IgD-negative memory B cell (primary cell): ENCODE results near the gene GRB10. TPM values are rescaled to one million over a fixed set of nuclear protein-coding genes. Genes with fewer than 3 reads are reported as not detected.
A peak's percentile ranks its signal among the peaks of the same experiment; 100 is the strongest.

ENCODE experiments used
- H3K27ac Mint-ChIP-seq, 3 donors: one replicate each; pipeline ENCODE4 v1.8.0; 2020 to 2022; ENCODE audit warnings: mild to moderate bottlenecking in 3 of 3, mixed read lengths in 3 of 3, moderate library complexity in 1 of 3
- H3K27me3 Mint-ChIP-seq: one replicate; pipeline ENCODE4 v1.8.0; 2021; ENCODE audit warnings: mixed read lengths
- H3K36me3 Mint-ChIP-seq: one replicate; pipeline ENCODE4 v1.8.0; 2020; ENCODE audit warnings: mild to moderate bottlenecking, mixed read lengths
- H3K4me1 Mint-ChIP-seq, 3 donors: one replicate each; pipeline ENCODE4 v1.8.0; 2020 to 2022; ENCODE audit warnings: mixed read lengths in 3 of 3, mild to moderate bottlenecking in 1 of 3
- H3K4me3 Mint-ChIP-seq, 4 donors: one replicate each; pipeline ENCODE4 v1.8.0; 2020 to 2022; ENCODE audit warnings: mild to moderate bottlenecking in 4 of 4, mixed read lengths in 4 of 4, moderate library complexity in 3 of 4
- H3K9me3 Mint-ChIP-seq, 3 donors: one replicate each; pipeline ENCODE4 v1.8.0; 2020 to 2021; ENCODE audit warnings: mixed read lengths in 3 of 3, mild to moderate bottlenecking in 1 of 3
- polyA plus RNA-seq: library from polyadenylated mRNA; unstranded; fragments of 300-500 nt; fragmentation: Illumina TruSeq; gene quantifications from one replicate; pipeline ENCODE4 v1.2.3, GENCODE V29; 2021

The GRB10 gene
- polyA plus RNA-seq, 1 donor from 2014 or later, result 0.11 TPM

DNA sequence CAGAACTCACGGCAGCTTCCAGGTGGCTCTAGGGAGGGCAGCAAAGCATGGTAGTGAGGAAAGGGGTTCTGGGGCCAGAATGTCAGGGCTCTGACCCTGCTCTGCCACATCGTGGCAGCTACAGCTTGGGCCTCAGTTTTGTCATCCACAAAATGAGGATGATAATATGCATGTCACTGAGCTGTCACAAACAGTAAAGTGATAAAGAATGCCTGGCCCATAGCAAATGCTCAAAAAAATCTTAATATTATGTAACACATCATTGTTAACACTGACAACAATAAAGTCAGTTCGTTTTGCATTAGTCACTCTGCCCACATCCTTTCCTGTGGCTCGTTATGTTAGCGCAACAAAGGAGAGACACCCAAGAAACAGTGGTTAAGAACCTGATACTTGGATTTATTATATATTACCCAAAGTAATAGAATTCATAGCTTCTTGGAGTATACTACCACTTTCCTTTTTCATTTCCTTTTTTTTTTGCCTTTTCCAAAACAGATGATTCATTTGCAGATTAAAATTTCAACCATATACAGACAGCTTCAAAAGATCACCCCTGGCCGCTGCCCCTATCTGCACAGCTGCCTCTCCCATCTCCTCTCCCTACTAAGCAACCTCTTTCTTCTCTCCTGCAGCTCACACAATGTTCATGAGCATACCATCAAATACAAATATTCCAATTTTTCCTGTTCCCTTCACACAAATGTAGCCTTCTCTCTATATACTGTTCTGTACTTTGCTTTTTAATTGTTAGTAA, 172.0 kb downstream of the GRB10 start:
- Mint-ChIP-seq H3K4me3 (peak overlapping the region in 1 of 4 donors; percentile 55), H3K36me3 (no peaks in the 10 kb centered on the region), H3K4me1 (peaks cover 5 to 7% (median 7%) of the 10 kb centered on the region in 3 donors), H3K27me3 (peaks cover 7% of the 10 kb centered on the region), H3K9me3 (peaks cover 0 to 8% (median 5%) of the 10 kb centered on the region in 3 donors), H3K27ac (no peak overlapping the region)

DNA sequence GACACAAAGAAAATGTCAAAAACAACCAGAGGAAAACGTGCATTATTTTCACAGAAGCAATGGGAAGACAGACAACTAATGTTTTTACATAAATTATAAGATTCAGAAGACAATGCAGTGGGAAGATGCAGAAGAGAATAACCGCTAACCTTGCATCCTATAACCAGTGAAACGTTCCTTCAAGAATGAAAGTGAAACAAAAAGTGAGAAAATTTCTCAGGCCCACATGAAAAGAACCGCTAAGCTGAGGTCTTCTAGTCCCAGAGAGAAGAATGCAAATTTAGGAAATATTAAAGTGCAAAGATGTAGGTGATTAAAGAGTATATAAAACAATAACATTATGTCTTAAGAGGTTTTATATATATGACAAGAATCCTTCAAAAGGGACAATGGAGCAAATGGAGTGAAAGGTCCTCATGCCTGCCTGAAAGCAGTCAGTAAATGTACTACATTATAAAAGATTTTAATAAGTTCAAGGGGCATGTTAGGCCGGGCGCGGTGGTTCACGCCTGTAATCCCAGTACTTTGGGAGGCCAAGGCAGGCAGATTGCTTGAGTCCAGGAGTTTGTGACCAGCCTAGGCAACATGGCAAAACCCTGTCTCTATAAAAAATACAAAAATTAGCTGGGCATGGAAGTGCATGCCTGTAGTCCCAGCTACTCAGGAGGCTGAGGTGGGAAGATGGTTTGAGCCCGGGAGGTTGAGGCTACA, 174.3 kb downstream of the GRB10 start:
- Mint-ChIP-seq H3K4me1 (peaks cover 5 to 7% (median 7%) of the 10 kb centered on the region in 3 donors), H3K9me3 (peaks cover 0 to 8% (median 5%) of the 10 kb centered on the region in 3 donors), H3K27ac (peak overlapping the region in 1 of 3 donors; percentile 21), H3K27me3 (peaks cover 3% of the 10 kb centered on the region), H3K36me3 (no peaks in the 10 kb centered on the region), H3K4me3 (peak overlapping the region in 1 of 4 donors; percentile 34)

DNA sequence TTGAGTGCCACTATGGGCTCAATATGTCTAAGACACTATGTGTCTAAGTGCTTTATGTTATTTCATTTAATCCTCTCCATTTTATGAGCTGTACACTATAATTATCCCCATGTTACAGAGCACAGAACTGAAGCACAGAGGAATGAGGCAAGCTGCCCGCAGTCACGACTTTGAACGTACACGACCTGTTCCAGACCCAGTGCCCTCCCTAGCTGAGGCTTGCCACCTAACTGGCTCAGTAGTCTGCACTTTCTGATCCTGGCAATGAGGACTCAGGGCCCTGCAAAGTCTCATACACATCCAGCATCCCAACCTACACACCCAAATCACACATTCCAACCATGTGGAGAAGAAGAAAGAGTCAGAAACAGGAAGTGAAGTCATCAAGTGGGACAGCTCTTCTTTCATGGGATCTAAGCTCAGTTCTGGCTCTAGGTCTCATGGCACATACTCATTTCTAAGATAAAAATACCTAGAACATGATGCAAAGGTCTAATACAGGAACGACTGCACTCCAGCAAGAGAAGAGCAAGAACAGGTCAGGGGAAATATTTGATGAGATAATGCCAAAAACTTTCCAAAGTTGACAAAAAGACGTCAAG, 175.1 kb downstream of the GRB10 start:
- peak overlapping the region in 1 of 3 donors; percentile 21 for H3K27ac Mint-ChIP-seq
- peaks cover 5% of the 10 kb centered on the region for H3K27me3 Mint-ChIP-seq
- peaks cover 5 to 7% (median 7%) of the 10 kb centered on the region in 3 donors for H3K4me1 Mint-ChIP-seq
- peak overlapping the region in 2 of 4 donors; percentile 18 to 34 for H3K4me3 Mint-ChIP-seq
- H3K9me3 Mint-ChIP-seq, result peaks cover 0 to 8% (median 5%) of the 10 kb centered on the region in 3 donors
- H3K36me3 Mint-ChIP-seq, result no peaks in the 10 kb centered on the region

GRCh38 chr7:50605059-50605458, 177.6 kb downstream of the GRB10 start:
- peaks cover 5 to 8% (median 7%) of the 10 kb centered on the region in 3 donors for H3K4me1 Mint-ChIP-seq
- H3K36me3 Mint-ChIP-seq, result no peaks in the 10 kb centered on the region
- H3K9me3 Mint-ChIP-seq, result peaks cover 0 to 8% (median 5%) of the 10 kb centered on the region in 3 donors
- no peak overlapping the region for H3K27ac Mint-ChIP-seq
- peaks cover 8% of the 10 kb centered on the region for H3K27me3 Mint-ChIP-seq
- H3K4me3 Mint-ChIP-seq, result no peak overlapping the region

GRCh38 chr7:50603287-50603686, 179.4 kb downstream of the GRB10 start:
- Mint-ChIP-seq H3K9me3 (peaks cover 0 to 8% (median 5%) of the 10 kb centered on the region in 3 donors), H3K27me3 (peaks cover 11% of the 10 kb centered on the region), H3K36me3 (no peaks in the 10 kb centered on the region), H3K4me1 (peaks cover 5 to 8% (median 7%) of the 10 kb centered on the region in 3 donors), H3K27ac (no peak overlapping the region), H3K4me3 (no peak overlapping the region)

DNA sequence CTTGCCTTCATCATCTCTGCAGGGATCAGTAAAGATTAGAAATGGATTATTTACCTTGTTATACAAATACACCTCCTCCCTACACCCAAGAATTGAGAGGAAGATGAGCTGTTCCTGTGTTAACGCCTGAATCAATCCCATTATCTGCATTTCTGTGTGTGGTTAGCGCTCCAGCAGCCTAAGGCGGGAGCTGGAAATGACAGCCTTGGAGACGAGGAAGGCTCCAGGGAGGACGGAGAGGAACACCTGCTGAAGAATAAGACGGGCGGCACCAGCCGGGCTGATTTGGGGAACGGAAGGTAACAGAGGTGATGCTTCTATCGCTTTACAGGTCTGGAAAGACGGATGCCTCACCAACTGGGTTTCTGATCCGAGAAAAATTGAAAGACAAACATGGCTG, 183.3 kb downstream of the GRB10 start:
- H3K27me3 Mint-ChIP-seq, result peaks cover 15% of the 10 kb centered on the region

GRCh38 chr7:50598460-50599343, 184.0 kb downstream of the GRB10 start:
- H3K27ac Mint-ChIP-seq, result no peak overlapping the region

More for the DNA sequence above, 183.3 kb downstream of the GRB10 start:
- Mint-ChIP-seq H3K4me1 (peaks cover 0 to 2% (median 0%) of the 10 kb centered on the region in 3 donors), H3K9me3 (no peaks in the 10 kb centered on the region), H3K27ac (no peak overlapping the region), H3K36me3 (no peaks in the 10 kb centered on the region), H3K4me3 (no peak overlapping the region)

GRCh38 chr7:50596484-50596883, 186.2 kb downstream of the GRB10 start:
- Mint-ChIP-seq H3K27me3 (peaks cover 23% of the 10 kb centered on the region), H3K36me3 (no peaks in the 10 kb centered on the region), H3K9me3 (no peaks in the 10 kb centered on the region), H3K4me3 (no peak overlapping the region), H3K4me1 (peaks cover 0 to 2% (median 0%) of the 10 kb centered on the region in 3 donors), H3K27ac (no peak overlapping the region)

More at GRCh38 chr7:50598460-50599343, 184.0 kb downstream of the GRB10 start:
- no peaks in the 10 kb centered on the region for H3K9me3 Mint-ChIP-seq
- no peaks in the 10 kb centered on the region for H3K36me3 Mint-ChIP-seq
- peaks cover 0 to 2% (median 0%) of the 10 kb centered on the region in 3 donors for H3K4me1 Mint-ChIP-seq
- H3K27me3 Mint-ChIP-seq, result peaks cover 15% of the 10 kb centered on the region
- no peak overlapping the region for H3K4me3 Mint-ChIP-seq

GRCh38 chr7:50595491-50596102, 187.1 kb downstream of the GRB10 start:
- no peaks in the 10 kb centered on the region for H3K36me3 Mint-ChIP-seq
- H3K27me3 Mint-ChIP-seq, result peaks cover 31% of the 10 kb centered on the region
- H3K9me3 Mint-ChIP-seq, result no peaks in the 10 kb centered on the region
- no peak overlapping the region for H3K27ac Mint-ChIP-seq
- H3K4me1 Mint-ChIP-seq, result peaks cover 0 to 2% (median 0%) of the 10 kb centered on the region in 3 donors
- no peak overlapping the region for H3K4me3 Mint-ChIP-seq

DNA sequence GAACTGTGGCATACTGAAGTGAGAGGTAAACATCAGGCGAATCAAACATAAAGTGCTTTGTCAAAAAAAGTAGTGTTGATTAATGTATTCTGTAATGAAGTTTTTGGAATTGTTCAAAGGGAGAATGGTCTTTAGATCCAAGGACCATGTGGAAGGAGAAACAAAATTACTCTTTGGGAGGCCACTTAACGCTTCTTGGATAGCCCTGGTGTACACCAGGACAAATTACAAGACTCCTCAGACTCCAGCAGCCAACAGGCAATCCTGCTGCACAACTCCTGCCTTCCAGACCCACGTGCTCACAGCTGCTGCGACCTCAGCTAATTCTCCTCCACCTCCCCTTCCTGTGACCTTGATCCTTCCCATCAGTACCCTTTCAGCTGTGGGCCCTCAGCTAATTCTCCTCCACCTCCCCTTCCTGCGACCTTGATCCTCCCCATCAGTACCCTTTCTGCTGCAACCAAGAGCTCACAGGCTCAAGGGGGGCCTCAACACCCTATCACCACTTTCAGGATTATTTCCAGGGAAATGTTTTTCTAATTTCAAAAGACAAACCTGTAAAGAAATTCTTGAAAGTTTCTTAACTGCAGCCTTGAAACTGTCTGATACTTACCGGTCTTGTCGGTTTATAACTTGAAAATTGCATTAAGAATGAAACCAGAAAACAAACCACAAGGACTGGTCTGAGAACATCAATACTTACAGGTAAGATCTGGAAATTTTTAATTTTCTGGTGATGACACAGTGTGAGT, 187.8 kb downstream of the GRB10 start:
- Mint-ChIP-seq H3K9me3 (no peaks in the 10 kb centered on the region), H3K36me3 (no peaks in the 10 kb centered on the region), H3K27me3 (peaks cover 35% of the 10 kb centered on the region), H3K4me1 (no peaks in the 10 kb centered on the region), H3K4me3 (no peak overlapping the region), H3K27ac (no peak overlapping the region)

- H3K4me3 Mint-ChIP-seq, result no peak overlapping the region
- H3K36me3 Mint-ChIP-seq, result no peaks in the 10 kb centered on the region
- H3K27ac Mint-ChIP-seq, result no peak overlapping the region
- H3K27me3 Mint-ChIP-seq, result peaks cover 34% of the 10 kb centered on the region
- H3K4me1 Mint-ChIP-seq, result no peaks in the 10 kb centered on the region
- H3K9me3 Mint-ChIP-seq, result no peaks in the 10 kb centered on the region
Measured at GRCh38 chr7:50594136-50594535, 188.6 kb downstream of the GRB10 start.

DNA sequence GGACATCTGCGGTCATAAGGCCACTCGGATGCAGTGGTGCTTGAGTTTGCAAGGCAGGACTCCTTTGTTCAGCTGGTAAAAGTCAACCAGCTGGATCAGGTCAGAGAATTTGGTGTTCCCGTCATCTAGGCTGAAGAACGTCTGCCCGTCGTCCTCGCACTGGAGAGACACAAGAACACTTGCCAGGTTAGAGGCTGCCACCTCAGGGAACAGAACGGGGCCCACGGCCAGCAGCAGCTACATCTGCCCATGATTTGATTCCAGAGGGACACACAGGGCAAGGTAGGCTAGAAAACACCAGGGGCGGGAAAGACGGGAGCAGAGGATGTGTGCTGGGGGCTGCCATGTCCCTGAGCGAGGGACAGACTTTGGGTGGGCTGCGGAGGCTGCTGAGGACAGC, 189.8 kb downstream of the GRB10 start:
- H3K4me1 Mint-ChIP-seq, result no peaks in the 10 kb centered on the region
- peaks cover 31% of the 10 kb centered on the region for H3K27me3 Mint-ChIP-seq
- no peak overlapping the region for H3K4me3 Mint-ChIP-seq
- H3K27ac Mint-ChIP-seq, result no peak overlapping the region
- H3K9me3 Mint-ChIP-seq, result no peaks in the 10 kb centered on the region
- H3K36me3 Mint-ChIP-seq, result no peaks in the 10 kb centered on the region
